ENCODE data around the gene PEPD. TPM values are rescaled to one million over a fixed set of nuclear protein-coding genes. Genes with fewer than 3 reads are reported as not detected.
"Not testable (repeated sequence)": the region's sequence is repeated elsewhere in the genome, so short reads cannot be mapped to it uniquely, and the experiment has no call there.

The PEPD gene
- total RNA-seq, 1 experiment from 2014 or later: 83.1 TPM

GRCh38 chr19:33557196-33557595 is 35.6 kb upstream of the PEPD start (continued):
- TF ChIP-seq, protein P1, sequence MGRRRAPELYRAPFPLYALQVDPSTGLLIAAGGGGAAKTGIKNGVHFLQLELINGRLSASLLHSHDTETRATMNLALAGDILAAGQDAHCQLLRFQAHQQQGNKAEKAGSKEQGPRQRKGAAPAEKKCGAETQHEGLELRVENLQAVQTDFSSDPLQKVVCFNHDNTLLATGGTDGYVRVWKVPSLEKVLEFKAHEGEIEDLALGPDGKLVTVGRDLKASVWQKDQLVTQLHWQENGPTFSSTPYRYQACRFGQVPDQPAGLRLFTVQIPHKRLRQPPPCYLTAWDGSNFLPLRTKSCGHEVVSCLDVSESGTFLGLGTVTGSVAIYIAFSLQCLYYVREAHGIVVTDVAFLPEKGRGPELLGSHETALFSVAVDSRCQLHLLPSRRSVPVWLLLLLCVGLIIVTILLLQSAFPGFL (CRISPR knock-in tag; IDR thresholded peaks at IDR 0.05; ENCODE audit: borderline replicate concordance): no peak
- TF ChIP-seq ZNF396 (CRISPR knock-in tag; IDR thresholded peaks at IDR 0.05; ENCODE audit: borderline replicate concordance) (no peak), PRDM15 (CRISPR knock-in tag; IDR thresholded peaks at IDR 0.05) (no peak), IRF2 (CRISPR knock-in tag; IDR thresholded peaks at IDR 0.05; ENCODE audit: borderline replicate concordance, low read depth) (no peak)
- TF ChIP-seq, protein P2, sequence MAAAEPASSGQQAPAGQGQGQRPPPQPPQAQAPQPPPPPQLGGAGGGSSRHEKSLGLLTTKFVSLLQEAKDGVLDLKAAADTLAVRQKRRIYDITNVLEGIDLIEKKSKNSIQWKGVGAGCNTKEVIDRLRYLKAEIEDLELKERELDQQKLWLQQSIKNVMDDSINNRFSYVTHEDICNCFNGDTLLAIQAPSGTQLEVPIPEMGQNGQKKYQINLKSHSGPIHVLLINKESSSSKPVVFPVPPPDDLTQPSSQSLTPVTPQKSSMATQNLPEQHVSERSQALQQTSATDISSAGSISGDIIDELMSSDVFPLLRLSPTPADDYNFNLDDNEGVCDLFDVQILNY (CRISPR knock-in tag; IDR thresholded peaks at IDR 0.05): no peak

GRCh38 chr19:33556261-33556660 is 34.7 kb upstream of the PEPD start:
- Mint-ChIP-seq H3K9me3 (no peaks in the 10 kb centered on the region), H3K36me3 (no peaks in the 10 kb centered on the region), H3K27ac (no peak overlapping the region), H3K27me3 (ENCODE audit: low read depth) (no peaks in the 10 kb centered on the region; the same call in 1 of the 2 replicates), H3K4me3 (no peak overlapping the region), H3K4me1 (peaks cover 12% of the 10 kb centered on the region)
- TF ChIP-seq HMGA2 (CRISPR knock-in tag; IDR thresholded peaks at IDR 0.05) (no peak), SMAD3 (CRISPR knock-in tag; IDR thresholded peaks at IDR 0.05; ENCODE audit: borderline replicate concordance) (no peak), ELF4 (CRISPR knock-in tag; IDR thresholded peaks at IDR 0.05; ENCODE audit: low read depth) (no peak), ZNF425 (CRISPR knock-in tag; conservative IDR thresholded peaks at IDR 0.05) (no peak), TEAD4 (CRISPR knock-in tag; IDR thresholded peaks at IDR 0.05) (no peak), KAT7 (CRISPR knock-in tag; IDR thresholded peaks at IDR 0.05; ENCODE audit: borderline replicate concordance) (no peak)
- TF ChIP-seq, protein P2 (CRISPR knock-in tag; IDR thresholded peaks at IDR 0.05): no peak
- TF ChIP-seq, protein P3, sequence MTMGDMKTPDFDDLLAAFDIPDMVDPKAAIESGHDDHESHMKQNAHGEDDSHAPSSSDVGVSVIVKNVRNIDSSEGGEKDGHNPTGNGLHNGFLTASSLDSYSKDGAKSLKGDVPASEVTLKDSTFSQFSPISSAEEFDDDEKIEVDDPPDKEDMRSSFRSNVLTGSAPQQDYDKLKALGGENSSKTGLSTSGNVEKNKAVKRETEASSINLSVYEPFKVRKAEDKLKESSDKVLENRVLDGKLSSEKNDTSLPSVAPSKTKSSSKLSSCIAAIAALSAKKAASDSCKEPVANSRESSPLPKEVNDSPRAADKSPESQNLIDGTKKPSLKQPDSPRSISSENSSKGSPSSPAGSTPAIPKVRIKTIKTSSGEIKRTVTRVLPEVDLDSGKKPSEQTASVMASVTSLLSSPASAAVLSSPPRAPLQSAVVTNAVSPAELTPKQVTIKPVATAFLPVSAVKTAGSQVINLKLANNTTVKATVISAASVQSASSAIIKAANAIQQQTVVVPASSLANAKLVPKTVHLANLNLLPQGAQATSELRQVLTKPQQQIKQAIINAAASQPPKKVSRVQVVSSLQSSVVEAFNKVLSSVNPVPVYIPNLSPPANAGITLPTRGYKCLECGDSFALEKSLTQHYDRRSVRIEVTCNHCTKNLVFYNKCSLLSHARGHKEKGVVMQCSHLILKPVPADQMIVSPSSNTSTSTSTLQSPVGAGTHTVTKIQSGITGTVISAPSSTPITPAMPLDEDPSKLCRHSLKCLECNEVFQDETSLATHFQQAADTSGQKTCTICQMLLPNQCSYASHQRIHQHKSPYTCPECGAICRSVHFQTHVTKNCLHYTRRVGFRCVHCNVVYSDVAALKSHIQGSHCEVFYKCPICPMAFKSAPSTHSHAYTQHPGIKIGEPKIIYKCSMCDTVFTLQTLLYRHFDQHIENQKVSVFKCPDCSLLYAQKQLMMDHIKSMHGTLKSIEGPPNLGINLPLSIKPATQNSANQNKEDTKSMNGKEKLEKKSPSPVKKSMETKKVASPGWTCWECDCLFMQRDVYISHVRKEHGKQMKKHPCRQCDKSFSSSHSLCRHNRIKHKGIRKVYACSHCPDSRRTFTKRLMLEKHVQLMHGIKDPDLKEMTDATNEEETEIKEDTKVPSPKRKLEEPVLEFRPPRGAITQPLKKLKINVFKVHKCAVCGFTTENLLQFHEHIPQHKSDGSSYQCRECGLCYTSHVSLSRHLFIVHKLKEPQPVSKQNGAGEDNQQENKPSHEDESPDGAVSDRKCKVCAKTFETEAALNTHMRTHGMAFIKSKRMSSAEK (CRISPR knock-in tag; IDR thresholded peaks at IDR 0.05; ENCODE audit: borderline replicate concordance): no peak
- CTCF ChIA-PET: no interaction called here
- POLR2A ChIA-PET: no interaction called here
- ATAC-seq (no peak), DNase-seq (ENCODE audit: low spot score) (no peak)

DNA sequence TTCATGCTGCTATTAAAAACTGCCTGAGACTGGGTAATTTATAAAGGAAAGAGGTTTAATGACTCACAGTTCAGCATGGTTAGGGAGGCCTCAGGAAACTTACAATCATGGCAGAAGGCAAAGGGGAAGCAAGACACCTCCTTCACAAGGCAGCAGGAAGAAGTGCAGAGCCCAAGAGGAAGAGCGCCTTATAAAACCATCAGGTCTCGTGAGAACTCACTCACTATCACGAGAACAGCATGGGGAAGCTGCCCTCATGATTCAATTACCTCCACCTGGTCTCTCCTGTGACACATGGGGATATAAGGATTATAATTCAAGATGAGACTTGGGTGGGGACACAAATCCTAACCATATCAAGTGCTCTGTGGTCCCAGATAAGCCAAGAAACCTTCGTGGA is 34.1 kb upstream of the PEPD start:
- H3K36me3 Mint-ChIP-seq; H3K4me3 Mint-ChIP-seq; DNase-seq (ENCODE audit: low spot score); H3K27ac Mint-ChIP-seq; CTCF ChIA-PET; H3K9me3 Mint-ChIP-seq; ATAC-seq; H3K27me3 Mint-ChIP-seq (ENCODE audit: low read depth); POLR2A ChIA-PET: not testable (repeated sequence)
- H3K4me1 Mint-ChIP-seq: peaks cover 12% of the 10 kb centered on the region

Data from WTC11 (cell line).